ENCODE measurements around the gene CPD. TPM values are rescaled to one million over a fixed set of nuclear protein-coding genes. Genes with fewer than 3 reads are reported as not detected.

CPD gene
- total and polyA plus RNA-seq, 2 of the 13 experiments (the other 11 are each of a cell fraction or from before 2014, with no cell fraction given), result 46.1 to 72.3 TPM

GRCh38 chr17:30378241-30378824 is 394 bp upstream of the CPD start:
- in situ Hi-C loops (cut with HindIII; ENCODE audit: extremely low pct_ligation_motif_present, low pct_unique_long_range_greater_than_20kb), result loop anchor here (5.0 kb wide), 1 partner anchor 36 kb away; no protein-coding TSS in a partner anchor
- H4K20me1 ChIP-seq (ENCODE audit: insufficient read depth, low read length), result peaks cover 26% of the 10 kb centered on the region
- no peaks in the 10 kb centered on the region for H3K9me3 ChIP-seq (ENCODE audit: low read length)
- peak overlapping the region; percentile 95 for H3K4me2 ChIP-seq (ENCODE audit: low read depth, low read length)
- H3K4me1 ChIP-seq (ENCODE audit: insufficient read depth, low read length), result peaks cover 59% of the 10 kb centered on the region
- under 1% methylated on average over 28 of the region's 31 CpGs for WGBS (ENCODE audit: low lambda C conversion rate)
- BruUV-seq (replicated peaks), result TSS peak; percentile 87
- H3K79me2 ChIP-seq (ENCODE audit: insufficient read depth, low read length), result peaks cover 46% of the 10 kb centered on the region
- H3K4me3 ChIP-seq (replicated peaks in 1 of 3; ENCODE audit: insufficient read depth in 1 of 3, low read depth in 2 of 3, low read length in 3 of 3), result peak overlapping the region; percentile 92 to 94 (median 92)
- no peaks in the 10 kb centered on the region; a peak in 1 of 5 replicates for H3K36me3 ChIP-seq (replicated peaks in 1 of 2; ENCODE audit: control insufficient read depth in 1 of 2, insufficient read depth in 2 of 2, low read length in 2 of 2)
- peak overlapping the region; percentile 86 for H3K9ac ChIP-seq (ENCODE audit: insufficient read depth, low read depth, low read length)
- peak overlapping the region; percentile 33 for H2AFZ ChIP-seq (ENCODE audit: low read length)
- ChIA-PET CTCF (ENCODE audit: low intra/inter-chr PET ratio, low total read pairs) (interaction anchor here (1.0 kb wide), 1 partner anchor 39 kb away, joined by 3 read pairs; no protein-coding TSS in a partner anchor), POLR2A (interaction anchor here (1.2 to 8.1 kb wide), 3 partner anchors 16 to 98 kb away, joined by 3 to 114 read pairs (median 3); partner anchors contain the start of gene GOSR1)
- DNase-seq (ENCODE audit: low spot score) (no peak), FAIRE-seq (peak; percentile 52), ATAC-seq (peak; percentile 17; the same call in 1 of the 3 replicates)
- H3K27me3 ChIP-seq (ENCODE audit: control insufficient read depth in 1 of 2, insufficient read depth in 2 of 2, low read length in 2 of 2), result no peaks in the 10 kb centered on the region; a peak in 1 of 5 replicates
- H3K27ac ChIP-seq (ENCODE audit: extremely low read length, insufficient read depth, low read length), result peak overlapping the region; percentile 6
- intact Hi-C loops (cut with micrococcal nuclease; ENCODE audit: unreplicated experiment), result no loop called here
- TF ChIP-seq REXO4 (CRISPR knock-in tag; IDR thresholded peaks at IDR 0.05; ENCODE audit: borderline replicate concordance), result 0 out of 2 replicates have a peak, but pooled peaks have one; percentile 46
- TF ChIP-seq KLF11 (CRISPR knock-in tag; IDR thresholded peaks at IDR 0.05), result no peak
- TF ChIP-seq ESRRA (CRISPR knock-in tag; IDR thresholded peaks at IDR 0.05; ENCODE audit: low read depth), result 0 out of 2 replicates have a peak, but pooled peaks have one; percentile 32
- no peak for TF ChIP-seq ZNF672 (CRISPR knock-in tag; IDR thresholded peaks at IDR 0.05)
- TF ChIP-seq ZNF572 (CRISPR knock-in tag; IDR thresholded peaks at IDR 0.05), result 0 out of 2 replicates have a peak, but pooled peaks have one; percentile 22
- no peak for TF ChIP-seq HNF1A (IDR thresholded peaks at IDR 0.05; ENCODE audit: low read depth)
- no peak for TF ChIP-seq HNF1A (CRISPR knock-in tag; IDR thresholded peaks at IDR 0.05; ENCODE audit: borderline replicate concordance)
- TF ChIP-seq KLF13 (CRISPR knock-in tag; IDR thresholded peaks at IDR 0.05), result peak; percentile 52; the same call in 1 of the 2 replicates
- TF ChIP-seq KDM5B (CRISPR knock-in tag; IDR thresholded peaks at IDR 0.05; ENCODE audit: borderline replicate concordance), result peak; percentile 78; the same call in 1 of the 2 replicates
- 0 out of 2 replicates have a peak, but pooled peaks have one; percentile 35 for TF ChIP-seq SIX4 (CRISPR knock-in tag; IDR thresholded peaks at IDR 0.05)
- TF ChIP-seq SETDB1 (CRISPR knock-in tag; IDR thresholded peaks at IDR 0.05; ENCODE audit: borderline replicate concordance), result no peak
- 0 out of 2 replicates have a peak, but pooled peaks have one; percentile 45 for TF ChIP-seq ZNF280B (CRISPR knock-in tag; IDR thresholded peaks at IDR 0.05; ENCODE audit: borderline replicate concordance)
- peak; percentile 43; the same call in 1 of the 2 replicates for TF ChIP-seq THAP11 (CRISPR knock-in tag; IDR thresholded peaks at IDR 0.05)
- TF ChIP-seq TFE3 (CRISPR knock-in tag; IDR thresholded peaks at IDR 0.05), result peak; percentile 45
- TF ChIP-seq ZNF740 (CRISPR knock-in tag; IDR thresholded peaks at IDR 0.05), result 0 out of 2 replicates have a peak, but pooled peaks have one; percentile 37
- TF ChIP-seq KLF9 (CRISPR knock-in tag; IDR thresholded peaks at IDR 0.05; ENCODE audit: low read depth), result 0 out of 2 replicates have a peak, but pooled peaks have one; percentile 43
